ENCODE results near the gene CCL1. TPM values are rescaled to one million over a fixed set of nuclear protein-coding genes. Genes with fewer than 3 reads are reported as not detected.

CCL1 gene, protein sequence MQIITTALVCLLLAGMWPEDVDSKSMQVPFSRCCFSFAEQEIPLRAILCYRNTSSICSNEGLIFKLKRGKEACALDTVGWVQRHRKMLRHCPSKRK
- not detected in 2 replicates for total RNA-seq

DNA sequence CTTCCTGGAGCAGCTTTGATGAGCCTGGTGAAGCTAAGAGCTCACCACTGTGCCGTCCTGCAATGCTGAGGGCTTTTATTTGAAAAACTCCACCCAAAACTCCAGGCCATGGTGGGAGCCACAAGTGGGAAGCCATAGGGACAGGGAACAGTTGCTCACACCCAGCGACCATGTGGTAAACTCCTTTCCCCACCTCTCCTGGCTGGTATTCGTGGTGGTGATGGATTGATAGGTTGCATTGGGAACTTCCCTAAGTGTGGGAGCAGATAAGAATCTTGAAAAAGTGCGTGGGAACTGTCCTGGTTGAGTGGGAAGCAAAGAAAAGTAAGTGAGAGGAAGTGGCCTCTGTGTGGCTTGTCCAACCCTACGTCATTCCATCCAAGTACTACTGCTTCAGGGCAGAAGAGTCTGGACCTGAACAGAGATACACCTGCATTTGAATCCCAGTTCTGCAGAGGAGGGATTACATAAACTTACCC is at the start of gene CCL1:
CCL1 (minus strand) TSS at position 51 of the 479 bp plus-strand sequence. CDS start 72 bp downstream, outside the sequence.

DNA sequence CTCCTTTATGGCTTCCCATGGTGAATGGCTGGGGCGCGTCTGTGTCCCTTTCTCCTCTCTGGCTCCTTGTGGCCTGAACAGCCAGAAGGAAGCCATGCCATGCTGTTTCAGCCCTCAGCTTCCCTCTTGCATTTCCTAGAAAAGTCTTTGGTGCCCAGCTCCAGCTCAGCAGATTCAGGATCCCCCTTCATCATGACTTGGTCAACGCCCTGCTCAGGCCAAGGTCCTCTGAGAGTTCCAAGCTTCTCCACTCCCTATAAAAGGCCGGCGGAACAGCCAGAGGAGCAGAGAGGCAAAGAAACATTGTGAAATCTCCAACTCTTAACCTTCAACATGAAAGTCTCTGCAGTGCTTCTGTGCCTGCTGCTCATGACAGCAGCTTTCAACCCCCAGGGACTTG is 6.8 kb downstream of the CCL1 start, which contains the start of gene CCL13:
CCL13 (plus strand) TSS at position 287 of the 400 bp plus-strand sequence; CDS start at position 334, 47 bp downstream.

DNA sequence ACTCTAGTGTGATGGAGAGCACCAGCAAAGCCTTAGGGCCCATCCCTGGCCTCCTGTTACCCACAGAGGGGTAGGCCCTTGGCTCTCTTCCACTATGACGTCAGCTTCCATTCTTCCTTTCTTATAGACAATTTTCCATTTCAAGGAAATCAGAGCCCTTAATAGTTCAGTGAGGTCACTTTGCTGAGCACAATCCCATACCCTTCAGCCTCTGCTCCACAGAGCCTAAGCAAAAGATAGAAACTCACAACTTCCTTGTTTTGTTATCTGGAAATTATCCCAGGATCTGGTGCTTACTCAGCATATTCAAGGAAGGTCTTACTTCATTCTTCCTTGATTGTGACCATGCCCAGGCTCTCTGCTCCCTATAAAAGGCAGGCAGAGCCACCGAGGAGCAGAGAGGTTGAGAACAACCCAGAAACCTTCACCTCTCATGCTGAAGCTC is 44.0 kb downstream of the CCL1 start, which contains the start of gene CCL8:
CCL8 (plus strand) TSS at position 397 of the 445 bp plus-strand sequence. CDS start 67 bp downstream, outside the sequence.

Other genes with a start within 250 kb of the CCL1 start
- gene CCL2, start 107.9 kb downstream of the CCL1 start, total RNA-seq: 128 and 362 TPM in 2 replicates
- 0.44 and 3.4 TPM in 2 replicates for gene CCL7, start 93.0 kb downstream of the CCL1 start, total RNA-seq
- gene CCL11, start 77.5 kb downstream of the CCL1 start, total RNA-seq: not detected in 2 replicates
- gene CCL8, start 43.8 kb downstream of the CCL1 start, total RNA-seq: not detected in 2 replicates
- not detected in 2 replicates for gene CCL13, start 6.8 kb downstream of the CCL1 start, total RNA-seq
- under 0.01 TPM in 1 of 2 replicates, not detected in the other for gene TMEM132E, start 216.3 kb upstream of the CCL1 start, total RNA-seq

All from placental pericyte (primary cell).